HG02981 (cell line): Measurements from ENCODE around the gene TIAM1.

Source experiments
- ATAC-seq: cut with Tn5 transposase; IDR thresholded peaks from one replicate; pipeline ENCODE4 v1.9.1; 2021; ENCODE audit warnings: mild to moderate bottlenecking, moderate library complexity; ENCODE audit not compliant: unreplicated experiment

TIAM1 gene

GRCh38 chr21:31103571-31104265, 240.3 kb downstream of the TIAM1 start:
- ATAC-seq, result no peak

GRCh38 chr21:31103163-31103562, 240.9 kb downstream of the TIAM1 start:
- no peak for ATAC-seq

- ATAC-seq, result no peak
Measured at GRCh38 chr21:31099122-31099521, 244.9 kb downstream of the TIAM1 start.

GRCh38 chr21:31098576-31099005, 245.5 kb downstream of the TIAM1 start:
- ATAC-seq, result peak; percentile 72

GRCh38 chr21:31092832-31093625, 251.0 kb downstream of the TIAM1 start:
- ATAC-seq, result no peak

- no peak for ATAC-seq
Measured at GRCh38 chr21:31090376-31090775, 253.7 kb downstream of the TIAM1 start.

- no peak for ATAC-seq
Measured at GRCh38 chr21:31088474-31088751, 255.6 kb downstream of the TIAM1 start.

- no peak for ATAC-seq
Measured at GRCh38 chr21:31087639-31088473, 256.2 kb downstream of the TIAM1 start.

- ATAC-seq, result no peak
Measured at GRCh38 chr21:31084689-31085088, 259.4 kb downstream of the TIAM1 start.

- ATAC-seq, result no peak
Measured at GRCh38 chr21:31078796-31079195, 265.3 kb downstream of the TIAM1 start.

- no peak for ATAC-seq
Measured at GRCh38 chr21:31078216-31078615, 265.8 kb downstream of the TIAM1 start.

- no peak for ATAC-seq
Measured at GRCh38 chr21:31075848-31076247, 268.2 kb downstream of the TIAM1 start.

GRCh38 chr21:31072533-31072932, 271.5 kb downstream of the TIAM1 start:
- ATAC-seq, result no peak
